ENCODE data around the gene FRMPD3. TPM values are rescaled to one million over a fixed set of nuclear protein-coding genes. Genes with fewer than 3 reads are reported as not detected.
"Not testable (repeated sequence)": the region's sequence is repeated elsewhere in the genome, so short reads cannot be mapped to it uniquely, and the experiment has no call there.

FRMPD3 gene
- polyA plus RNA-seq (ENCODE audit: insufficient read length in 10 of 10): under 1 TPM; 0.10 to 0.27 (median 0.17) TPM
- long read RNA-seq, donor 1: 0 reads
- long read RNA-seq, donor 2: 0 reads
- long read RNA-seq, donor 3: 0 reads
- long read RNA-seq, donor 4: 0 reads
- long read RNA-seq, donor 5: 0 reads
- long read RNA-seq, donor 6: 0 reads
- long read RNA-seq, donor 7: 0 reads
- long read RNA-seq, donor 8: 0 reads
- long read RNA-seq, donor 9: 0 reads

DNA sequence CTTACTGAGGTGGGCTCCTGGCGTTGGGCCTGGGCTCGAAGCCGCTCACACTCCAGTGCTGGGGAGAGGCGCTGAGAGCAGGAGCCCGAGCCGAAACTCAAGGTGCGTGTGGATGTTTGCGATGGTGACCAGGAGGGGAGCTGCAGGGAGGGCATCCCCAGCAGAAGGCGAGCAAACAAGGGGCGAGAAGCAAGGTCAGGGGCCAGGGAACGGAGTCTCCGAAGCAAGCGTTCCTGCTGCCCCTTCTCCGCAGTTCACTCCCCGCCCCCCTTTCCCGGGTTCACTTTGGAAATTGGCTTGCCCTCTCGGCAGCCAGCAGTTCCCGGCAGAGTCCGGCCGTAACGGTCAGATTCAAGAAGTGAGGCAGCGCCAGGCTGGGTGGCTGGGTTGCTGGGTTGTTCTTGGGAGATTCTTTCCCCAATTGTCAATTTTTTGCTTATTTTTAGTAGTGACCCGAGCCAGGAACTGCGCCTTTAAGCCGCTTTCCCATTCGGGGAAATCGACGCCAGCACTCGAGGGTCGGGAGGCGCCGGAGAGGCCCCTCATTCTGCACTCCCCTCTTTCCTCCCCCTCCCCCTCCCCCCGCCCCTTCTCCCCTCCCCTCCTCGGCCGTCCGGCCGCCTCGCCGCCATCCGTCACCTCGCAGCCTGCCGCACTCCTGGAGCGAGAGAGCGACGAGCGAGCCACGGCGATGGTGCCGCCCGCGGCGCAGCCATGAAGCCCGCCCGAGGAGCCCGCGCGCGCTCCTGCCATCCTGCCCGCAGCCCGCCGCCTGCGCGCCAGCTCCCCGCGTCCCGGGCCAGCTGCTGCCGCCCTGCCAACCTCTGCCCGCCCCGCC lies at the start of gene FRMPD3:
Gene FRMPD3 (plus strand): TSS at position 655 of the 838 bp plus-strand sequence. CDS start 76,937 bp downstream, outside the sequence.
- DNase-seq: peak in 1 of 3 donors; percentile 21

DNA sequence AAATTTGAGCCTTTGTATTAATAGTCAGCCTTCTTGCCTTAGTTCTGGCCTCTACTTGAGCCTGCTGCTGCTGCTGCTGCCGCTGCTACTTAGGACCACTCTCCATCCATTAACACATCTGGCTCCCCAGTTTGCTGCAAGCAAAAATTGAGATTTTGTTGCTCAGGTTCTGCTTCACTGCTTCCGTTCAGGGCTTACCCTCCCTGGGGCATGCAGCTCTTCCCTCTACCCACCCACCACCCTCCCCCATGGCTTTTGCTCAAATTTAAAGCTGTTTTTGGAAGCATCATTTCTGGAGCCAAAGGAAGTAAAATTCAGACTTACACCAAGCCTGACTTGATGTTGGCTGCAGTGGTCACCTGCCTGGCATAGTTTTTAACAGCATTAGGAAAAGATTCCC lies 28.9 kb upstream of the FRMPD3 start:
- no peak for DNase-seq

DNA sequence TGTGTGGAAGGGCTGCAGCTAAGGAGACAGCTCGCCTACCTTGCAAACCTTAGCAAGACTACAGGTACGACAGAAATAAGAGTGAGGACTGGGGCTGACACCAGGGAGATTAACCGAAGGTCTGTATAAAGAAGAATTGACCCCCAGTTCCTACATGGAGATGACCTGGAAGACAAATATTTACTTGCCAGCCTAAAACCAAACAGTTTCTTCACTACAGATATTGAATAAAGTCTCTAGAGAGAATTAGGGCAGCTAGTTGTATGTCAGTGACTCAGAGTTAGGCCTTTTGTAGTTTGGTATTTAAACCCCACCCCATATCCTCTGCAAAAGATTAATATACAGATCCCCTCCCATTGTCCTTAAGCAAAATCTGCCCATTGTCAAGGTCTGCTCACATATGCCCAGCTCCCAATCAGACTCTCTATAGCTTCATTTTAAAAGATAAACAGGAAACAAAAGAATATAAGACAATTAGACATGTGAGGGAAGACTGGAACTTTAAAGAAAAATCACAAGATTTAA lies 28.1 kb upstream of the FRMPD3 start:
- no peak for DNase-seq

- no peak for DNase-seq
These were observed 20.4 kb upstream of the FRMPD3 start for GRCh38 chrX:107429090-107429489.

- no peak for DNase-seq
These were observed 9.3 kb upstream of the FRMPD3 start for GRCh38 chrX:107440187-107440586.

DNA sequence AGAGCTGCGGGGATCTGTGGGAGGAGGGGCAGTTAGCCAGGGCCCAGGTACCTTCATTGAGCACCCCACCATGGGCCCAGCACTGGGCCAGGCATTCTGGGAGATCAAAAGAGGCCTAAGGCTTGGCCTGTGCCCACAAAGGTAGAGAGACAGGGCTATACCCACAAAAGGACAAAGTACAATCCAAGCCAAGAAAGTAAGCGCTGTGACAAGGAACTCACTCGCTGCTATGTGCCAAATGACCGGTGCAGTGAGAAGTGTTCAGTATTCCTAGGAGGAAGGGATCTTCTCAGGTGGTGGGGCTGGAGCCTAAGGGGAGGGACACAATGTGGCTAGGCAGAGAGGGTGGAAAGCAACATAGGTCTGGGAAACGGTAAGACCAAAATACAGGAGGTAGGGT lies 8.8 kb upstream of the FRMPD3 start:
- DNase-seq: no peak

DNA sequence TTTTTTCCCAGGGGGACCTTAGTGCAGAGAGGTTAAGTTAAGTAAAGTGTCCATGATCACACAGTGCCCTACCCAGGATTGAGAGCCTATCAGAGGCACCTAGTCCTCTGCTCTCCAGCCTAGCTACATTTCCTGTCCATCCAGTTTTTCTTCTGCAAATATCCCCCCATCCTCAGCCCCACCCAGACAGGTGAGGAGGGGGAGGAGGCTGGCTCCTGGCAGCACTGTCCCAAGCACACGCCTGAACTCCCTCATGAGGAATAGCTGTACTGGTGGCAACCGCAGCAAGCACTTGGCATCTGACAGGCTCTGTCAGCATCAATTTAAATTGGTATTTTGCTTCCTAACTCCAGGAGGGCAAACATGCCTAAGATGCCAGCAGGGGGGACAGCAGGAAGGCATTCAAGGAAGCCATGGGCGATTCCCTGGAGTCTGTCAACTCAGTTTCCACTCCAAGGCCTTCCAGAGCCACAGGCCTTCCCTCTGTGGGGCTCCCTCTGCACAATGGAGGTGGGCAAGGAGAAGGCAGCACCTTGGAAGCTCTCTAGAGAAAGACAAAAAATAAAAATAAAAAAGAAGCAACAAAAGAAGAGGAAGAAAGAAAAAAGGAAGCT lies 6.4 kb upstream of the FRMPD3 start:
- DNase-seq: no peak

DNA sequence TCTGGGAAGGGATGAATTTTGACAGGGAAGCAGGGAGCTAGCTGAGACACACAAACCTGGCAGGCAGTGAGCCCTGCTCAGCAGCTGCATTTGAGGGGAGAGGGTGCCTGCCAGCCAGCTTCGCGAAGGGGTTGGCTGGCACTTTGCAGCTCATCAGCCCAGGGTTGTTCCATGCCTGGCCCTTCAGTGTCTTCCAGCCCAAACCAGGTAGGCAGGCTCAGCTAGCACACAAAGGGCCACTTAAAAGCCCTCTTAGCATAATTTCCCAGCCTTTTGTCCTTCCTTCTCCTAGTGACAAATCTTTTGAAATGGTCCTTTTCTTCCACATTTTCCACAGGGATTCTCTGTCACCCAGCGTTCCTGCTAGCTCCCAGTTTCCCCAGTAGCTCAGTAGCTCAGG lies 4.3 kb upstream of the FRMPD3 start:
- DNase-seq: no peak

DNA sequence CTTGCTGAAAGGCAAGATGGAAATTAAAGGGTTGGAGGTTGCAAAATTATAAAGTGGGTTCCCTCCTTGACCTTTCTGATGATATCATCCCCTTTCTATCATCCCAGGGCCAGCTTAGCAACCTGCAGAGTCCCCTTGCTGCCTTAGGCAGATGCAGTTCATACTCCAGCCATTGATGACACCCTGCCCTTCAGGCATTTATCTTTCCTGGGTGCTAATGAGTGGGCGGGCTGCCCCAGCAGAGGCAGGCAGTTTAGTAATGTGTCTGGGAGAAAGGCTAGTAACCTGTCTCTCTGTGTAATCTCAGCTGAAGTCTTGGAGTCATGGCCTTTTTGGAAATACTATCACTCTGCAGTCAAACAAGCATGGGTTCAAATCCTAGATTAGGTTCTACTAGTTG lies 3.8 kb upstream of the FRMPD3 start:
- no peak for DNase-seq

- no peak for DNase-seq
These were observed 1.8 kb upstream of the FRMPD3 start for GRCh38 chrX:107447642-107448041.

DNA sequence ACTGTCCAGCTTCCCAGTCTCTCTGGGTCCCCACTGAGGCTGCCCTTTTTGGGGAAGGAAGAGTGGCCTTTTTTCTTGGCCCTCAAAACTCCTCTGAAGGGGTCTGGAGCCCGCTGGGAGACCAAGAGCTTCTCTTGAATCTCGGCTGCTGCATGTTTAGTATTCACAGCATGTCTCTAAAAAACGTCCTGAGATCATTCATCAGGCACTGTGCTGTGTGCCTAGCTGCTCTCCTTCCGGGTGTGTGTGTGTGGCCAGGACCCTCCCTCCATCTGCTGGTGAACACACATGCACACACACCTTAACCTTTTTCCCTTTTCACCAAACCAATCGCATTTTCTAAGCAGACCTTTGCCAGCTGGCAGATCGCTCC lies 841 bp upstream of the FRMPD3 start:
- DNase-seq: no peak

GRCh38 chrX:107450823-107451509 lies 1.5 kb downstream of the FRMPD3 start:
- peak in 1 of 3 donors; percentile 13 for DNase-seq

DNA sequence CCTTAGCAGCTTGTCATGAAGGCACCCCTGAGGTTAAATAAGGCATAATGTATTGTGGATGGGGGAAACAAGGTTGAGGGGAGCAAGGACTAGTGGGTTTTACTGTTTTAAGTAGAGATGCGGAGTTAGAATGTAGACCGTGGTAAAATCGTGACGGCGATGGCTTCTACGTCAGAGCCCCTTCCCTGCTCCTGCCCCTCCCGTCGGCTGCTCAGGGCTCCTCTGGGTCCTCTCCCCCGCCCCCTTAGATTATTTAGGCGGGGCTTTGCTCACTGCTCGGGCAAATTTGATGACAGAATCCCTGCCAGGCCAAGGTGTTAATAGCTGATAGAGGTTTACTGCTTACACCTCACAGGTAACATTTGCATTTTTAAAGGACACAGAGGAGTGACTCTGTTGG lies 2.3 kb downstream of the FRMPD3 start:
- no peak for DNase-seq

DNA sequence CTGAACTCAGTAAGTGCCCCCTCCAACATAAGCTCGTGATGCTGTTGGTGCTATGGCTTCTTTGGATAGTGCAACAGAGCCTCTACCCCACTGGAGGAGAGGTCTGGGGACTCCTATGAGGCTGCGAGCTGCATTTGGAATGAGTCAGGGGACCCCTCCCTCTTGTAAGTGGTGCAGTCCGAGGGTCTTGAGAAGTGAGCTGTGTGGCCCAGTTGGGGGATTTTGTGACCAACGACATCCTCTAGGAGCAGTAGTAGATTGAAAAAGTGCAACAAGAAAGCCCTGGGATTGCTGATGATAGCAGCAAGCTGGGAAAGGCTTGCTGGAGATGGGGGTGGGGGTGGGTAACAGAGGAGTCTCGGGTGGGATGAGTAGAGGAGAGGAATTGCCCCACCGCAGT lies 3.1 kb downstream of the FRMPD3 start:
- no peak for DNase-seq

DNA sequence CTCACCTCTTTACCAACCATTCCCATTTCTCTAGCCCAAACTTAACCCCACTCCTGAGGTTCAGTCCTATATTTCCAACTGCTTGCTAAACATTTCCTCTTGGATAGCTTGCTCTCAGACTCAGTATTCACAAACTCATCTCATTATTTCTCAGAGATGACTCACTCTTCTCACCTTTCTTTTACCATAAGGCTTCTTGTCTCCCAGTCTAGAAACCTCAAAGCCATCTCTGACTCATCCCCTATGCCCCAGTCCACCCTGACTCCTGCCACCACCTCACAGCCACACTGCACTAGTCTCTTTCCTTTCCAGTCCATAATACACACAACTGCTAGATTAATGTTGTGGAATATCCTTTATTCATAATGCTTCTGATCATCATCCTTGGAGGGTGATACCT lies 4.8 kb downstream of the FRMPD3 start:
- no peak for DNase-seq

GRCh38 chrX:107457289-107457688 lies 7.8 kb downstream of the FRMPD3 start:
- no peak for DNase-seq

DNA sequence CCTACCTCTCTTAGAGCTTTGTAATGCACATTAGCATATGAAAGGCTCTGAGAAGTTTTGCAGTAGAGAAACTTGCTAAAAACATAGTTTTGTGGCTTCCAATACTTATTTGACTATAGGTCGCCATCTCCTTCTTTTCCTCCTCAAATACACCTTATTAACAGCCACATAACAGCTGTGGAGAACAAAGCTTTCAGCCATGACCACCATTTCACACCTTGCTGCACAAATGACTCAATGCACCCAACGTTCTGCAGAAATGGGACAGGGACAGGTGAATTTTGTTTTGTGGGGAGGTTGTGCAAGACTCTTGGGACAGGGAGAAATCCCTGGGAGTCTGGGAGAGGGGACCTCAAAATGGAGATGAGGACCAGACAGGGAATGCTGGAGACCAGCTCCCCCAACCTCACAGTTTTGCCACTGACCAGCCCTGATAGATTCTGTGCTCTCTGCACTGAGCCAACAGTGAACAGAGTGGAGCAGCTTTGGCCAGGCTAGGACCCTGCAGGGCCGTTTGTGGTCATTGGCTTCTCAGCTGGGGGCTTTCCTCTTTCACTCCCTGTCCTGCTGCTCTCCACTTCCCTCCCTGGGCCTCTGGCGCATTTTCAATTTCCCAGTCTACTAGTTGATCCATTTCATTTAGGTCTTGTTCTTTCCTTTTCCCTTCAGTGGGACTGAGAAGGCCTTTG lies 16.6 kb downstream of the FRMPD3 start:
- no peak for DNase-seq

DNA sequence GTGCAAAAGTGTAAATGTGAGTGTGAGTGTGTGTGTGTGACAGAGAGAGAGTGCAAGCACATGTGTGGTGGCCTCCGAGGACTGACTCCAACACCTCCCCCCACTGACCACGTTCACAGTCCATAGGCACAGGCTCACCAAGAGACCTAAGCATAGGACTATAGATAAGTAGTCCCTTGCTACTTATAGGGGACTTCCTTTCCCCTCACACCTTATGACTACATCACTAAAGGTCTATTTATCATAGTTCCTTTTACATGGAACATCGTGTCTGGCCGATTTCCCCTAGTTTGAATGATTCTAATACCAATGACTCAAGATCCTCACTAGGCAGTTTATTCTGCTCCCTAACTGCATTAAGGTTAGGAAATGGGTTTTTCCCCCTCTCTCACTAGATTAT lies 17.8 kb downstream of the FRMPD3 start:
- DNase-seq: no peak

DNA sequence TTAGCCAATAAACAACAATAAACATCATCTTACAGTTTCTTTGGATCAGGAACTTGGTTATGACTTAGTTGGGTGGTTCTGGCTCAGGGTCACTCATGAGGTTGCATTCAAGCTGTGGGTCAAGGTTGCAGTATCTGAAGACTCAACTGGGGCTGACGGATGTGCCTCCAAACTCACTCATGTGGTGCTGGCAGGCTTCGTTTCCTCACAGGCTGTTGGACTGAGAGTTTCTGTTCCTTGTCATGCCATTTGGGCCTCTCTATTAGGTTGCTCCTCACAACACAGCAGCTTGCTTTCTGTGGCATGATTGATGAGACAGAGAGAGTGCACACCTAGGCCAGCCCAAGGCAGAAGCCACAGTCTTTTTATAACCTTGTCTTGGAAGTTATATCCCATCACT lies 20.7 kb downstream of the FRMPD3 start:
- no peak for DNase-seq

DNA sequence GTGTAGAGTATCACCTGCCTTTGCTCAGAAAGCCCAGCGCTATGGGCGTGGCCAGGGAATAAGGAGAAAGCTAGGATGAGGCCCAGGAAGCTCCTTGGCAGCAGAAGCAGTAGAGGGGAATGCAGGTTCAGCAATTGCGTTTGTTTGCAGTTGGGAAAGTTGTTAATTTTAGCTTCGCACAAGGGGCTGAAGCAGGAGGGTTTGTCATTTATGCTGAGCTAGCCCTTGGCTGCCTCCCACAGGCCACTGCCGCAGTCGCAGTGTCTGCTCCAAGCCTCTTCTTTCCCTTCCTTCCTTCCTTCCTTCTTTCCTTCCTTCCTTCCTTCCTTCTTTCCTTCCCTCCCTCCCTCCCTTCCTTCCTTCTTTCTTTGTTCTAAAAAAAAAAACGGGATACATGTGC lies 21.5 kb downstream of the FRMPD3 start:
- no peak for DNase-seq

GRCh38 chrX:107471420-107471819 lies 22.0 kb downstream of the FRMPD3 start:
- not testable (repeated sequence) for DNase-seq

DNA sequence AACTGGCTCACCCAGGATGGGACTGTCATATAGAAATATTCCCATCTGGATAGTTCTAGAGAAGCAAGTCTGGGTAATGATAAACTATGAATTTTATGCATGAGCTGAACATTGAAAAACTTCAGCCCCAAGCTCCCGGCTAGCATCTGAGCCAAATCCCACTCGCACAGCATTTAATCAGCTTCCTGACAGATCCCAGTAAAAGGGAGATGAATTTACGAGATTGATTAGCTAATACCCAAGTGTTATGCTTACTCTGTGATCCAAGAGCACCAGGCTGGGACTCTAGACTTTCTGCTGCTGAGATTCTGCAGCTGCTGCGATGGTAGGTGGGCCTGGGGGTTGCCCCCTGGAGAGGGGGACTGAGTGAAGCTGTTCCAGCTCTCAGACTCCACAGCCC lies 28.0 kb downstream of the FRMPD3 start:
- no peak for DNase-seq

All from muscle of back (tissue), 13 donors.